HFFc6 (cell line): Measurements from ENCODE around the gene TRIM54. TPM values are rescaled to one million over a fixed set of nuclear protein-coding genes. Genes with fewer than 3 reads are reported as not detected.

Experiments
- DNase-seq: peaks from one replicate; pipeline ENCODE4 v3.0.0-alpha.2; 2018
- H3K27ac Mint-ChIP-seq: 2 replicates; pipeline ENCODE4 v1.8.0; 2020; ENCODE audit warnings: mild to moderate bottlenecking, mixed read lengths
- H3K27me3 Mint-ChIP-seq: 2 replicates; pipeline ENCODE4 v1.8.0; 2021; ENCODE audit warnings: mild to moderate bottlenecking, moderate library complexity, mixed read lengths; ENCODE audit not compliant: insufficient read depth
- H3K36me3 Mint-ChIP-seq: 2 replicates; pipeline ENCODE4 v1.8.0; 2021; ENCODE audit warnings: low read depth, mixed read lengths
- H3K4me1 Mint-ChIP-seq: 2 replicates; pipeline ENCODE4 v1.8.0; 2020; ENCODE audit warnings: low read depth, mixed read lengths
- H3K4me3 Mint-ChIP-seq: 2 replicates; pipeline ENCODE4 v1.8.0; 2020; ENCODE audit warnings: mild to moderate bottlenecking, moderate library complexity, mixed read lengths
- H3K9me3 Mint-ChIP-seq: 2 replicates; pipeline ENCODE4 v1.8.0; 2020; ENCODE audit warnings: mild to moderate bottlenecking, mixed read lengths
- CTCF ChIP-seq: fragments of 200-600 bp; sonication (generic); IDR thresholded peaks from 2 replicates; pipeline ENCODE4 v1.5.0; 2021; ENCODE audit warnings: antibody characterized with exemption, mild to moderate bottlenecking
- total RNA-seq, 6 experiments: library from RNA; stranded (reverse); fragmentation: NEBNext Ultra II Directional; extraction: Animal tissue kit (Norgen Biotek cat#: 25700); gene quantifications; 2 replicates in 1 of 6; 3 replicates in 5 of 6; pipeline ENCODE4 v1.2.3, GENCODE V29; 2021

TRIM54 gene
- total RNA-seq, 6 experiments from 2014 or later = not detected

GRCh38 chr2:27303093-27304025, 21.1 kb downstream of the TRIM54 start:
- H3K4me1 Mint-ChIP-seq = no peaks in the 10 kb centered on the region
- H3K27ac Mint-ChIP-seq = no peak overlapping the region
- H3K27me3 Mint-ChIP-seq = peaks cover 25% of the 10 kb centered on the region
- peak overlapping the region; percentile 26; the same call in 1 of the 2 replicates for H3K4me3 Mint-ChIP-seq
- peak; percentile 94 for TF ChIP-seq CTCF
- H3K36me3 Mint-ChIP-seq = peaks cover under 1% of the 10 kb centered on the region; the same call in 1 of the 2 replicates
- no peaks in the 10 kb centered on the region for H3K9me3 Mint-ChIP-seq
- peak; percentile 52 for DNase-seq

GRCh38 chr2:27304488-27305240, 22.4 kb downstream of the TRIM54 start:
- no peak overlapping the region for H3K27ac Mint-ChIP-seq
- H3K27me3 Mint-ChIP-seq = peaks cover 20% of the 10 kb centered on the region
- peaks cover 11% of the 10 kb centered on the region for H3K36me3 Mint-ChIP-seq
- no peaks in the 10 kb centered on the region for H3K4me1 Mint-ChIP-seq
- TF ChIP-seq CTCF = no peak
- no peak for DNase-seq
- H3K9me3 Mint-ChIP-seq = no peaks in the 10 kb centered on the region
- no peak overlapping the region for H3K4me3 Mint-ChIP-seq

GRCh38 chr2:27305516-27305915, 23.3 kb downstream of the TRIM54 start:
- DNase-seq = no peak
- Mint-ChIP-seq H3K4me1 (no peaks in the 10 kb centered on the region), H3K27me3 (peaks cover 20% of the 10 kb centered on the region), H3K36me3 (peaks cover 14% of the 10 kb centered on the region), H3K4me3 (no peak overlapping the region), H3K27ac (no peak overlapping the region), H3K9me3 (no peaks in the 10 kb centered on the region)
- TF ChIP-seq CTCF = no peak

- H3K36me3 Mint-ChIP-seq = peaks cover 16% of the 10 kb centered on the region
- H3K4me1 Mint-ChIP-seq = no peaks in the 10 kb centered on the region
- peaks cover 20% of the 10 kb centered on the region for H3K27me3 Mint-ChIP-seq
- no peak overlapping the region for H3K4me3 Mint-ChIP-seq
- DNase-seq = no peak
- TF ChIP-seq CTCF = no peak
- H3K9me3 Mint-ChIP-seq = no peaks in the 10 kb centered on the region
- H3K27ac Mint-ChIP-seq = no peak overlapping the region
Observed at GRCh38 chr2:27306136-27306535, 23.9 kb downstream of the TRIM54 start.

- H3K4me3 Mint-ChIP-seq = no peak overlapping the region
- H3K27me3 Mint-ChIP-seq = peaks cover 20% of the 10 kb centered on the region
- no peaks in the 10 kb centered on the region for H3K4me1 Mint-ChIP-seq
Observed at GRCh38 chr2:27306573-27307286, 24.5 kb downstream of the TRIM54 start.

More at GRCh38 chr2:27306573-27307286, 24.5 kb downstream of the TRIM54 start:
- no peak for TF ChIP-seq CTCF
- H3K36me3 Mint-ChIP-seq = peaks cover 22% of the 10 kb centered on the region
- DNase-seq = no peak
- H3K27ac Mint-ChIP-seq = no peak overlapping the region
- no peaks in the 10 kb centered on the region for H3K9me3 Mint-ChIP-seq
